NCI-H2227 treated with DMSO at 0.1 percent for 48 hours (cell line): ENCODE data around the gene ACTR5.
"Not testable (repeated sequence)": the region's sequence is repeated elsewhere in the genome, so short reads cannot be mapped to it uniquely, and the experiment has no call there.

Source experiments
- DNase-seq: peaks from one replicate; lab custom pipeline; 2025; lab: John Stamatoyannopoulos, UW

The ACTR5 gene

DNA sequence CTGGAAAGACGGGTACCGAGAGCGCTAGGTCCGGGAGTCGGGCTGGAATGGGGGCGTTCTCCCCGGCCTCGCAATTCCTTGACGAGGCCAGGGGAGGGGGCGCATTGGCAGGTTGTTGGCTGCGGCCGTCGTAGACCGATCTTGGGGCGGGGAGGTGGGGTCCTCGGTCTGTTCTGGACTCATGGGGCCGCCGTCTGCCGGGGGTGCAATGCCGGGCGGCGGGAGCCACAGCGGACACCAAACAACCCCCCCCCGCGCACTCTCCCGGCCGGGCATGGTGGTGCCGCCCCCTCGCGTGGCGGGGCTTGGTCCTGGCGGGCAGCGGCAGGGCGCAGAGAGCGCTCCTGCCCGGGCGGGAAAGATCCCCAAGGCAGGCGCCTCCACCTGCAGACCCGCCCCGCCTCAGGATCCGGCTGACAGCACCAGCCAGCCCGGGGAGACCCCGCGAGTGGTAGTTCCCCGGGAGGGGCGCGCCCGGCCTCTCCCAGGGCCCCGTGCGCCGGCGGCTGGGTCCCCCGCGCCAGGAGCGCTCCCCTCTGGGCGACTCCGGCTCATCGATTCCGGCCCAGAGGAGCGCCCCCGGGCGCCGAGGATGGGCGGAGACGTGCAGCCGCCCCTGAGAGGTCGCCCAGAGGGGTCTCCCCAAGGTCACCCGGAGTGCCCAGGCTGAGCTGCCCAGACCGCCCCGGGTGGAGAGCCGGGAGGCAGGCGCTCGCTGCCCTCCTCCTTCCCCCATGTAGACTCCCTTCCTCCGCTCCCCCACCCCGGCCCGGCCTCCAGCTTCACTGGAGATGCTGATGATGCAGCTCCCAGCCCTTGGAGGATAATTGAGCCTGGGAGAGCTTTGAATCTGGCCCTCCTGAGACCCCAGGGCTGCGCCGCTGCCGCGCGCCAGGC, 57.9 kb downstream of the ACTR5 start:
- DNase-seq = no peak

DNA sequence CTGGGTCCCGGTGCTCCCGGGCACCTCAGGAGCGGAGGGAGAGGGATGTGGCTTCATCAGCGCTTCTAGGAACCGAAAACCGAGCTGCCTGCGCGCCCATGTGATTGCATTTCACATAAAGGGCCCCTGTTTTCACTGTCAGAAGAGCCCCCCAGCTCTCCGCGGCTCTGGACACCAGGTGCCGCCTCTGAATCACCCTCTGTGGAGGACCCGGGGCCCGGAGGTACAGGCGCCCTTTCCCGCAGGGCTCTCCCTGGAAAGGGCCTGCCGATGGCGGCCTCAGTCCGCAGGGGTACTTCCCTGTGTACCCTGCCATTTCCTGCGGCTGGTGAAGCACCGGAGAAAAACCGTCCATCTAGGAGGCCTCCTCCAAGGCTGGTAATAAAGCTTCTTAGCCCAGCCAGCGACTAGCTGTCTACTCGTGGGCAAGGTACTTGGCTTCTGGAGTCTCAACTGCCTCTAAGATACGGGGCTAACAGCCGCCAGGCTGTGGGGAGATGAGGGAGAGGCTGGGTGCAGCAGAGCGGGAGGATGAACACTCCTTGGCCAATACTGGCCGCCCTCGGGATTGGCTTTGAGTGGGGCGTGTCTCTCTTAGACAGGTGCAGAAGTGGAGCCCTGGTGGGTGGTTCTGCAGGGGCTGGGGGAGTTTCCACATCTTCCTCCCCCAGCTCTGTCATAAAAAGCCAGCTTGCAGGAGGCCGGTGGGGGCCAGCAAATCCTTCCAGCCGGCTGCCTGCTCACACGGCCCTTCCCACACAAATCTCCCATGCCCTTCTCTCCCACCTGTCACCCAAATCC, 58.8 kb downstream of the ACTR5 start:
- DNase-seq = peak; percentile 44

DNA sequence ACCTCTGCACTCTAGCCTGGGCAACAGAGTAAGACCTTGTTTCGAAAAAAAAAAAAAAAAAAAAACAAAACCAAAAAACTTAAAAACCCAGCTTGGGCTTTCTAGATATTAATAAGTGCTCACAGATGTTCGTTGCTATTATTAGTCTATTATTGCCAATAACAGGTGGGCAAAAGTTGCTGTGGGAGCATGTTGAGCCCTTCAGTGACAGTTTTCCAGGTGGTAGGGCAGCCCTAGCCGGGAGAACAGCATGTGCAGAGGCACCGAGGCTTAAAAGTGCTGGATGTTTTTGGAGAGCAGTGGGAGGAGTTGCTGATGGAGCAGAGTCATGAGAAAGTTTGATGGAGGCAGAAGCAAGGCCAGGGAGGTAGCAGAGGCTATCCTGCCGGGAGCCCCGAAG, 61.7 kb downstream of the ACTR5 start:
- DNase-seq = no peak

DNA sequence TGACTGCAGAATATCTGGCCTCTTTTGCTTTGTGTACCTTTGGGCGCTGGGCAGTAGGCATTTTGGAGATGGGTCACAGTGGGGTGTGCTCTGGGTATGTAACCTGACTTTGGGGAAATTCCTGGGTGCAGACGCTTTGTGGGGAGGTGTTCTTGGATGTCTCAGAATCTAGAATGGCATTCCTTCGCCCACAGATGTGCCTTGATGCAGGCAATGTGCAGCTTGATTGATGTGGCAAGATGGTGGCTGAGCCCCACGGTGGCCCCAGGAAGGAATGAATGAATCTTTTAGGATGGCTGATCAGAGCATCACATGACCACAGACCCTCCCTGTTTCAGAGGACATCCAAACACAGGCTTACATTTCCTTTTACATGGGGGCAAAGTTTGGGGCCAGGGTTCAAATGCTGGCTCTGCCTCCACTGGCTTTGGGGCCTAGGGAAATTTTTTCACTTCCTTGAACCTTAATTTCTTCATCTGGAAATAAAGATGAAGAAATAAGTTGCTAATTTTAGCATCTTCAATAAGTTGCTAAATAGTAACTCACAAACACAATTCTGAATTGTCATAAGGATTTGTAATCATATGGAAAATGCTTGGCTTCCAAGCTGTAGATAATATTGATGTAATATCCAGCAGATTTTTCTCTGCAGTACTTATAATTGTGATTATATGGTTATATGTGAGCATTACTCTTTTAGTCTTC, 62.8 kb downstream of the ACTR5 start:
- DNase-seq = no peak

DNA sequence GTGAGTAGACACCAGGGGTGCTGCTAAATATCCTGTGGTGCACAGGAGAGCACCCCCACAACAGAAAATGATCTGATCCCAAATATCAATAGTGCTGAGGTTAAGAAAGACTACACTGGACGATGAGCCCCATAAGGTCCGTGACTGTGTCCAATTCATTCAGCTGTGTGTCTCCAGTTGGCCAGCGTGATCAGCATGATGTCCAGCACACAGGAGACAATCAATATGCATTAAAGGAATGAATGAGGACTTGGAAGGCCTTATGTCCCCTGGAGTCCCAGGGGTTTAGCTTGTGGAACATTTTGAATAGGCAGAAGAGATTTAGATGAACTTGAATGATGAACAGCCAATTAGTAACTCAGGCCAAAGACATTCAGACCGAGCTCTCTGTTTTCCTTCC, 63.5 kb downstream of the ACTR5 start:
- no peak for DNase-seq

DNA sequence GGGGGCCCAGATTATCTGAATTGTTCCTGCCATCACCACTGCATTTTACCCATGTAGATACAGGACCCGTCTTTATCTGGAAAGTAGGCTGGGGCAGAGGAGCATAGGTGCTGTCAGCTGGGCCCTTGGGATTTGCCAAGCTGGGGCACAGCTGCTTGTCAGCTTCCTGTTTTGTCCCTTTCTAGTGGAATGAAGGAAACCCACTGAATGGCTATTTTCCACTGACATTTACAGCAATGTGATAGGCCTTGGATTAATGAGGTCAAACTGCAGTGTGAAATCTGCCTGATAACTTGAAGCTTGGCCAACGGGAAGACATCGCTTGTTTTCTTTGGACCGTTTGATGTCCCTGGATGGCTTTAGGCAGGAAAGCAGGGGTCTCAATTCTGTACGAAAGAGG, 63.9 kb downstream of the ACTR5 start:
- no peak for DNase-seq

DNA sequence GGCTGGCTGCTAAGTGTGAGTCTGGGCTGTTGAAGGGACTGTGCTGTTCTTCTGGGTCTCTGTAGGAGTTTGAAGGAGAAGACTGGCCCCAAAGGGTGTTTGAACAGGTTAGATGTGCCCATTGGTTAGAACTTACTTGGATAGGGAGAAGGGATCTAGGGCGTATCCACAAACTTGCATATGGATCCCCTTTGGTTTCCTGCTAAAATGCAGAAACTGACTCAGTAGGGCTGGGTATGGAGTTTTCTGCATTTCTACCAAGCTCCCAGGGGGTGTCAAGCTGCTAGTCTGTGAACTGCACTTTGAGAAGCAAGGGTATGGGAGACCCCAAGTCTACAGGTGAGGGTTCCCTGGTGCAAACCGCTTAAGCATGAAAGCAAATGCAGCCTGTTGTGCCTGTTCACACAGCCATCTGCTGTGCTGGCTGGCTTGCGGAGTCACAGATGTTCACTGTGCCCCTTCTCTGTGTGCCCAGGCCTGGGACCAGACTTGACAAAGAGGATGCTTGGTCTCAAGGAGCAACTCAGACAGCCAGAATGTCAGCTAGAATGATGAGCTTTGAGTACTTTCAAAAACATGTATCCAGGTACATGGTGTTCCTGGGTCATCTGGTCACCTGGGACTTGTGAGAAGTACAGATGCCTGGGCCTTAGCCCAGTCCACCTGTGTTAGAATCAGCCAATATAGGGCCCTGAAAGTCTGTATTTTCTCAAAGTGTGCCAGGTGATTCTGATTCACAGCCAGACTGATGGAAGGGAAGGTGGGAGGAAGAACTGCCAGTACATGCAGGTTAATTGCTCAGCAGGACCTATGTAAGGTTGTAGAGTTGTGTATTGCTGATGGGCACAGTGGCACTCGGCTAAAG, 64.7 kb downstream of the ACTR5 start:
- DNase-seq = no peak

DNA sequence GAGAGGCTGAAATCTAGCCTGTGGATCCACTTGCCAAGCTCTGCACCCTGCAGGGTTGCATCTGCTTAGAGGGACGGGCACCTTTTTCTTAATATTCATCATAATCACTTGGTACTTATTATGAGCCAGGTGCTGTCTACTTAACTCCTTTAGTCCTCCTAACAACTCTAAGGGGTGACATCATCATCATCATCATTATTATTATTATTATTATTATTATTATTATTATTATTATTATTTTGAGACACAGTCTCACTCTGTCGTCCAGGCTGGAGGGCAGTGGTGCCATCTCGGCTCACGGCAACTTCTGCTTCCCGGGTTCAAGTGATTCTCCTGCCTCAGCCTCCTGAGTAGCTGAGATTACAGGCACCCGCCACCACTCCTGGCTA, 65.3 kb downstream of the ACTR5 start:
- not testable (repeated sequence) for DNase-seq

DNA sequence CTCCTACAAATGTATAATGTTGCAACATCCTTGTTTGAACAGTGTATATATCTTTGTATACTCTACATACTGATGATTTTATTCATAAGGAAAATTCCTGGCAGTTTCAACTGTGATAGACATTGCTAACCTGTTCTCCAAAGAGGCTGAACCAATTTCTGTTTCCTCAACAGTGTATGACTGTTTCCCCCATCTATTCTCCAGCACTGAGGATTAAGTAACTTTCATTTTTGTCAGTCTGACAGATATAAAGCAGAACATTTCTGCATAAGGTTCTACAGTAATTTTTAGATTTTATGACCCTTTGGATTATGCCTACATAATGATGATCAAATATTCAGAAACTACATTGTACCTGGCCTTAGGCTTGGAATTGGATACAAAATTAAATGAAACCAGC, 67.2 kb downstream of the ACTR5 start:
- no peak for DNase-seq

DNA sequence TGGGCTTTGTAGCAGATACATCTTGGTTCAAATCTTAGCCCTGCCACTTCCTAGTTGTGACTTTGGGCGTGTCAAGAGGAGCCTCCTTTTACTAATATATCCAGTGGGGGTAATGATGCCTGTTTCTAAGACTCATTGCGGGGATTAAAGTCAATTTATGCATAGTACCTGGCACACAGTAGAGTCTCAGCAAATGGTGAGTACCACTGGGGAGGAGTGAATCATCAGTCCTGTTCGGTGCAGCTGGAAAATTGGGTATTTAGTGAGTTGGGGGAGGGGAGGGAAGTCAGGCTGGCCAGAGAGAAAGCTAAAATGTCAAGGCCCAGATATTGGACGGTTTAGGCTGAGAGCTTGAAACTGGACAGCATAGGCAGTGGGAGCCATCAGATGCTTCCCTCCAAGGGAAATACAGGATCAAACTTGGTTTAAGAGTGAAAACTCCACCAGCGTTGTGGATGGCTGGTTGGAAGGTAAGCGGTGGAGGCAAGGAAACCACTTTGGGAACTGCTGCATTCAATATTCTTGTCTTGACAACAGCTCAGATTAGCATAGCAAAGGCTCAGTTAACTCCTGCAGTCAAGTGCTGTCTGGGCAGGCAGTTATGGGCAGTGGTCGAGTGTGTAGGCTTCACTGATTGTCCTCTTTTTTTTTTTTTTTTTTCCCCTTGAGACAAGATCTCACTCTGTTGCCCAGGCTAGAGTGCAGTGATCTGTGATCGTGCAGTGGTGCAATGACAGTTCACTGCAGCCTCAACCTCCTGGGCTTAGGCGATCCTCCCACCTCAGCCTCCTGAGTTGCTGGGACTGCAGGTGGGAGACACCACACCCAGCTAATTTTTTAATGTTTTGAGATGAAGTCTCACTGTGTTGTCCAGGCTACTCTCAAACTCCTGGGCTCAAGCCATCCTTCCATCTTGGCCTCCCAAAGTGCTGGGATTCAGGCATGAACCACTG, 70.1 kb downstream of the ACTR5 start:
- DNase-seq = no peak
